HEK293 (cell line): ENCODE measurements around the gene CDK2AP2.

Experiments
- GLIS2 ChIP-seq: fragments of 450-650 bp; formaldehyde crosslinking; IDR thresholded peaks from 2 replicates; pipeline ENCODE4 v1.5.1; 2016; ENCODE audit warnings: missing biosample characterization, missing genetic modification characterization
- SETDB1 ChIP-seq: IDR thresholded peaks from one replicate; pipeline ENCODE4 v1.6.1; 2017; ENCODE audit warnings: mild to moderate bottlenecking, low read length, moderate library complexity, mixed read lengths; ENCODE audit not compliant: insufficient read length
- ZBTB21 ChIP-seq: fragments of 450-650 bp; formaldehyde crosslinking; IDR thresholded peaks from 2 replicates; pipeline ENCODE4 v1.5.1; 2017; ENCODE audit warnings: missing biosample characterization, missing genetic modification characterization

GRCh38 chr11:67544616-67545242, 36.8 kb upstream of the CDK2AP2 start:
- TF ChIP-seq SETDB1 (no peak), ZBTB21 (tag by site-specific recombination) (no peak), GLIS2 (no peak)
